Testis (tissue), 3 donors: ENCODE data around the gene GPR176. TPM values are rescaled to one million over a fixed set of nuclear protein-coding genes. Genes with fewer than 3 reads are reported as not detected.
A peak's percentile ranks its signal among the peaks of the same experiment; 100 is the strongest.

Experiments used
- DNase-seq: peaks from one replicate; pipeline ENCODE4 v3.0.0-alpha.2; 2019
- H3K27ac ChIP-seq, 2 donors: fragments of 200-600 bp; sonication (generic); one replicate each; pipeline ENCODE4 v1.5.1; 2019
- H3K27me3 ChIP-seq: fragments of 200-600 bp; sonication (generic); one replicate; pipeline ENCODE4 v1.5.1; 2019
- H3K36me3 ChIP-seq: fragments of 200-600 bp; sonication (generic); one replicate; pipeline ENCODE4 v1.5.1; 2017; ENCODE audit warnings: low read depth; ENCODE audit errors: missing control alignments
- H3K4me1 ChIP-seq: fragments of 200-600 bp; sonication (generic); one replicate; pipeline ENCODE4 v1.5.1; 2019
- H3K4me3 ChIP-seq, 2 donors: fragments of 200-600 bp; sonication (generic); one replicate each; pipeline ENCODE4 v1.5.1; 2017 to 2019
- H3K9me3 ChIP-seq: fragments of 200-600 bp; sonication (generic); one replicate; pipeline ENCODE4 v1.5.1; 2017
- POLR2A ChIP-seq: fragments of 450-650 bp; IDR thresholded peaks from one replicate; pipeline ENCODE4 v1.6.1; 2017; ENCODE audit warnings: antibody characterized with exemption, mild to moderate bottlenecking, moderate library complexity
- WGBS, 2 donors: methylation state at CpG; one replicate each; pipeline ENCODE4 v1.1.5; 2018; 5-methylcytosine and 5-hydroxymethylcytosine counted together
- intact Hi-C: fragments of 100-400 bp; cut with DNase I; formaldehyde crosslinking; loops from one replicate; pipeline ENCODE4 v1.15.1; 2023; ENCODE audit warnings: low total_unique reads
- polyA plus RNA-seq: library from polyadenylated mRNA; stranded (reverse); fragments of 350-450 nt; fragmentation: Illumina TruSeq; extraction: RNeasy Lipid Tissue Mini Kit (QIAGEN cat#74804); gene quantifications from one replicate; pipeline ENCODE4 v1.2.3, GENCODE V29; 2014; ENCODE audit warnings: low read depth, low replicate concordance; ENCODE audit not compliant: insufficient read depth
- total RNA-seq, 2 donors: library from RNA; depleted of rRNA; stranded (reverse); fragments of >200 nt; gene quantifications; one replicate each; pipeline ENCODE4 v1.2.3, GENCODE V29; 2016
- TF ChIP-seq, protein P1 (sequence below), 3 experiments: fragments of 450-650 bp in 2 of 3; fragments of 200-600 bp in 1 of 3; sonication (generic) in 1 of 3; IDR thresholded peaks; one replicate each; pipeline ENCODE4 v1.5.1; 2016 to 2019; ENCODE audit warnings: antibody characterized with exemption in 3 of 3, mild to moderate bottlenecking in 2 of 3, moderate library complexity in 1 of 3

GPR176 gene
- total and polyA plus RNA-seq, 3 donors from 2014 or later, result 22.0 to 34.1 (median 23.1) TPM

DNA sequence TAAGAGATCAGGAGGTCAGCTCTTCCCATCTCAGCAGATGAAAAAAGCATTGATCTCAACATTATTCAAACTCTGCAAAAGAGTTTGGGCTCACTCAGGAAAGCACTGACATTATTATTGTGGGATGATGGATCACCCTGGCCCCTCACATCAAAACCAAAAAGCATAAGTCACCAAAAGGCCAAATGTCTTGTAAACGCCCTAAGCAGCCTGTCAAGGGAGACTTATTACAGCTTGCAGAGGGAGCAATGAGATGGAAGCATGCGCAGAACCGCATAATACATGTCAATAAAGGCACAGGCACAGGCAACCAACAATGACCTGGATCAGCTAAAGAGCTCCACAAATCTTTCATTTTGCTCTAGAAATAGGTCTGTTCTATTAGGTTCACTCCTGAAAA is 142.0 kb downstream of the GPR176 start:
- WGBS, 2 donors, result 75 to 85% methylated on average over 3 of the region's 3 CpGs
- TF ChIP-seq, protein P1, sequence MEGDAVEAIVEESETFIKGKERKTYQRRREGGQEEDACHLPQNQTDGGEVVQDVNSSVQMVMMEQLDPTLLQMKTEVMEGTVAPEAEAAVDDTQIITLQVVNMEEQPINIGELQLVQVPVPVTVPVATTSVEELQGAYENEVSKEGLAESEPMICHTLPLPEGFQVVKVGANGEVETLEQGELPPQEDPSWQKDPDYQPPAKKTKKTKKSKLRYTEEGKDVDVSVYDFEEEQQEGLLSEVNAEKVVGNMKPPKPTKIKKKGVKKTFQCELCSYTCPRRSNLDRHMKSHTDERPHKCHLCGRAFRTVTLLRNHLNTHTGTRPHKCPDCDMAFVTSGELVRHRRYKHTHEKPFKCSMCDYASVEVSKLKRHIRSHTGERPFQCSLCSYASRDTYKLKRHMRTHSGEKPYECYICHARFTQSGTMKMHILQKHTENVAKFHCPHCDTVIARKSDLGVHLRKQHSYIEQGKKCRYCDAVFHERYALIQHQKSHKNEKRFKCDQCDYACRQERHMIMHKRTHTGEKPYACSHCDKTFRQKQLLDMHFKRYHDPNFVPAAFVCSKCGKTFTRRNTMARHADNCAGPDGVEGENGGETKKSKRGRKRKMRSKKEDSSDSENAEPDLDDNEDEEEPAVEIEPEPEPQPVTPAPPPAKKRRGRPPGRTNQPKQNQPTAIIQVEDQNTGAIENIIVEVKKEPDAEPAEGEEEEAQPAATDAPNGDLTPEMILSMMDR (IDR thresholded peaks at IDR 0.05), result no peak
- no peak for TF ChIP-seq POLR2A

DNA sequence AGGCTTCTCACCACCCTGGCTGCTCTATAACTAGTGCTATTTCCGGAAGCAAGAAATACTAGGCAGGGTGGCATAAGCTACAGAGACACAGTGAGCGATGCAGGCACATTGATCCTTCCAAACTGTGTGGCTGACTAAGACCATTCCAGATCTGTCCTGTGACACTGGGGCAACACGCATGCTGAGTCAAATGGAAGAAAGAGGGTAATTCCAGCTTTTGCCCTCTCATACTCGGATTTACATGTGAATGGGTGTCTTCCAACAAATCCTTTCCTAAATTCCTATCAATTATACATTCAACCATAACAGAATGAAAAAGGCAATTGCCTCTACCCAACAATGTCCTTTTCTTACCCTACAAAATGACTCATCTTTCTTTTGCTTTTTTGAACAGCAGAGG is 142.6 kb downstream of the GPR176 start:
- DNase-seq, result no peak
- no peak for TF ChIP-seq POLR2A
- no peak overlapping the region for H3K4me3 ChIP-seq
- H3K27me3 ChIP-seq, result no peaks in the 10 kb centered on the region
- no peak overlapping the region for H3K27ac ChIP-seq
- intact Hi-C loops, result no loop called here
- H3K9me3 ChIP-seq, result no peaks in the 10 kb centered on the region
- no peaks in the 10 kb centered on the region for H3K4me1 ChIP-seq
- H3K36me3 ChIP-seq, result no peaks in the 10 kb centered on the region
- 92 to 97% methylated on average over 4 of the region's 4 CpGs for WGBS, 2 donors

More for the DNA sequence above, 142.0 kb downstream of the GPR176 start:
- no peak for DNase-seq
- intact Hi-C loops, result no loop called here
- Histone ChIP-seq H3K36me3 (no peaks in the 10 kb centered on the region), H3K9me3 (no peaks in the 10 kb centered on the region), H3K27ac (no peak overlapping the region), H3K4me1 (no peaks in the 10 kb centered on the region), H3K4me3 (no peak overlapping the region), H3K27me3 (no peaks in the 10 kb centered on the region)

DNA sequence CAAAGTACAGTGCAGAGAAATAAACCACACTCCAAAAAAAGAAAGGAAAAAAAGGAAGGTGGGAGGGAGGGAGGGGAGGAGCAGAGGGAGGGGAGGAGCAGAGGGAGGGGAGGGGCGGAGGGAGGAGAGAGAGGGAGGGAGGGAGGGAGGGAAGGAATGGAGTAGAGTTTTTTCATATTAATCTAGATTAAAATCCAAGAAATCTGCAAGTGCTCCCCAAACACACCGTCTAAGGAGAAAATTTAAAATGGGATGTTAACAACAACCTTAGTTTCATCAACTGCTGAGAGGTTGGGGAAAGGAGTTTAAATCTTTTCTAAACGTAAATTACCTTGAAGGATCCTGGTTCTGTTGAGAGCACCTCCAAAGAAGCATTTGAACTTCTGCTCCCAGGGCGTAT is 144.0 kb downstream of the GPR176 start:
- DNase-seq, result no peak
- Histone ChIP-seq H3K4me3 (no peak overlapping the region), H3K27ac (no peak overlapping the region), H3K4me1 (no peaks in the 10 kb centered on the region), H3K36me3 (no peaks in the 10 kb centered on the region), H3K9me3 (no peaks in the 10 kb centered on the region), H3K27me3 (no peaks in the 10 kb centered on the region)
- WGBS, 2 donors, result 70 to 84% methylated on average over 3 to 4 of the region's 4 CpGs
- TF ChIP-seq, protein P1 (IDR thresholded peaks at IDR 0.05), result no peak
- TF ChIP-seq POLR2A, result no peak
- intact Hi-C loops, result no loop called here

DNA sequence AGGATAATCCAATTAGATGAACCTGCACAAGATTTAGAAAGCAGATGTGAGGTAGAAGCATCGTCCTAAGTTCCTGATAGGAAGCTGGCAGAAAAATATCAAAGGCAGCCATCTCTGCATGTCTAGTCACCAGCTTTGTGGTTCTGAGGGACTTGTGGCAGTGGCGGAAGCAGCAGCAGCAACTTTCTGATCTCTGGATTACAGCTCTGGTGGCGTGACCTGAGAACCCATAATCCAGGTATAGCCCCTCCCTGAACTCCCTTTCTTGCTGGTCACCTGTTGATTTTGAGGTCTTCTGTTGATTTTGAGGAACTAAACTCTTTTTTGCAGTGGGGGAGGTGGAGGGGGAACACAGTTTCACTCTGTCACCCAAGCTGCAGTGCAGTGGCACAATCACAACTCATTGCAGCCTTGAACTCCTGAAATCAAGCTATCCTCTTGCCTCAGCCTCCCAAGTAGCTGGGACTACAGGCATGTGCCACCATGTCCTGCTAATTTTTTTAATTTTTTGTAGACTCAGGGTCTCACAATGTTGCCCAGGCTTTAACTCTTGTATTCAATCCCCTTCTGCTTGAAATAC is 145.3 kb downstream of the GPR176 start:
- 88 to 89% methylated on average over 3 of the region's 3 CpGs for WGBS, 2 donors
- no peaks in the 10 kb centered on the region for H3K36me3 ChIP-seq
- no peak for TF ChIP-seq POLR2A
- TF ChIP-seq, protein P1 (IDR thresholded peaks at IDR 0.05), result no peak
- H3K9me3 ChIP-seq, result no peaks in the 10 kb centered on the region
- intact Hi-C loops, result no loop called here
- no peak for DNase-seq
- H3K4me1 ChIP-seq, result no peaks in the 10 kb centered on the region
- H3K4me3 ChIP-seq, result no peak overlapping the region
- H3K27ac ChIP-seq, result no peak overlapping the region
- H3K27me3 ChIP-seq, result no peaks in the 10 kb centered on the region

DNA sequence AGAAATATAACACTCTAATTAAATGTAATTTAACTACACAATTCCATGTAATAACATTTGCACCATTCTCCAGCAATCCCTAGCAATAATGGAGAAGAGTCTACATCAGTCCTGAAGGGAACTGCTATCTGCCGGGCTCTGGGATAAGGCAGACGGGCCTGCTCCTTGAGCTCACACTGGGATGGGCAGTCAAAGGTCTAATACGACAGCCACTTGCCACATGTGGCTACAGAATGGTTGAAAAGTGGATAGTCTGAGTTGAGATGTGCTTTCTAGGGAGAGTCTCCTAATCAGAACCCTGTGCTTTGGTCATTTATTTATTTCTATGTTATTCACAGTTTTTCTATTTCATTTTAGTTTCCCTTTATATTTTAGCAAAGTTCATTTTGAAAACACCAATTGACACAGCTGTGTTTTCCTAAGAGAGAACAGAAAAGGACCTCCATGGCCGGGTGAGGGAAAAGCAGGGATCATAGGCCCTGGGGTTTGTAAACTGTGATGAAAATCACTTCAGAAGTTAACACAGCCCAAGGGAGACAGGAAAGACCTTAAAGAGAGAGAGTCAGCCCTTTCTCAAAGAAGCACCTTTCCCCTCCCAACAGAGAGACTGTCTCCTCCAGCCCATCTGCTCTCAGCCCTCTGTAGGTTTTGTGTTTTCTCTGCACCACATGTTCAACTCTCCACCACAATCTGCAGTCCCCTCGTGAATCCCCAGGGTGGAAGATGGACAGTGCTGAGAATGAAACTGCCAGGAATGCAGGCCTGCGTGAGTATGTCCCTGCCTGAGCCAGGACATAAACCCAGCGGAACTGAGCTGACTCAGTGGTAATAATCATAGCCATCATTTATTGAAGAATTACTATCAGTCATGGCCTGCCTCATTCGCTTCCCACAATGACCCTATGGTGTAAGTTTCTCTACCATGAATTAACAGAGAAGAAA is 149.0 kb downstream of the GPR176 start:
- Histone ChIP-seq H3K27me3 (no peaks in the 10 kb centered on the region), H3K4me1 (no peaks in the 10 kb centered on the region), H3K9me3 (no peaks in the 10 kb centered on the region), H3K4me3 (no peak overlapping the region), H3K27ac (peak overlapping the region in 1 of 2 donors; percentile 6), H3K36me3 (no peaks in the 10 kb centered on the region)
- DNase-seq, result no peak
- 64 to 66% methylated on average over 8 of the region's 8 CpGs for WGBS, 2 donors
- TF ChIP-seq POLR2A, result no peak
- TF ChIP-seq, protein P1 (IDR thresholded peaks at IDR 0.05), result no peak
- intact Hi-C loops, result no loop called here
